ENCODE measurements around the gene CAB39.

CAB39 gene

GRCh38 chr2:230735884-230736283 is 23.2 kb downstream of the CAB39 start:
- Histone ChIP-seq H3K4me1 (no peaks in the 10 kb centered on the region), H3K27me3 (ENCODE audit: low read depth) (no peaks in the 10 kb centered on the region)

GRCh38 chr2:230737300-230737699 is 24.7 kb downstream of the CAB39 start:
- no peaks in the 10 kb centered on the region for H3K4me1 ChIP-seq
- in situ Hi-C loops (cut with MboI; ENCODE audit: low sequenced_read_pairs): no loop called here
- H3K27me3 ChIP-seq (ENCODE audit: low read depth): no peaks in the 10 kb centered on the region
- no peak for DNase-seq (ENCODE audit: low spot score in 2 of 2)
- no peak overlapping the region for H3K4me3 ChIP-seq
- no peaks in the 10 kb centered on the region for H3K9me3 ChIP-seq
- H3K36me3 ChIP-seq (replicated peaks): no peaks in the 10 kb centered on the region

More at GRCh38 chr2:230735884-230736283, 23.2 kb downstream of the CAB39 start:
- H3K36me3 ChIP-seq (replicated peaks): no peaks in the 10 kb centered on the region
- no peak for DNase-seq (ENCODE audit: low spot score in 2 of 2)
- H3K4me3 ChIP-seq: no peak overlapping the region
- H3K9me3 ChIP-seq: no peaks in the 10 kb centered on the region
- in situ Hi-C loops (cut with MboI; ENCODE audit: low sequenced_read_pairs): no loop called here

GRCh38 chr2:230737791-230738226 is 25.2 kb downstream of the CAB39 start:
- in situ Hi-C loops (cut with MboI; ENCODE audit: low sequenced_read_pairs): no loop called here
- no peak for DNase-seq (ENCODE audit: low spot score in 2 of 2)
- H3K36me3 ChIP-seq (replicated peaks): no peaks in the 10 kb centered on the region
- no peaks in the 10 kb centered on the region for H3K4me1 ChIP-seq
- no peaks in the 10 kb centered on the region for H3K9me3 ChIP-seq
- H3K27me3 ChIP-seq (ENCODE audit: low read depth): no peaks in the 10 kb centered on the region
- no peak overlapping the region for H3K4me3 ChIP-seq

- in situ Hi-C loops (cut with MboI; ENCODE audit: low sequenced_read_pairs): no loop called here
- no peaks in the 10 kb centered on the region for H3K9me3 ChIP-seq
- no peaks in the 10 kb centered on the region for H3K36me3 ChIP-seq (replicated peaks)
- H3K4me3 ChIP-seq: no peak overlapping the region
- H3K4me1 ChIP-seq: no peaks in the 10 kb centered on the region
- DNase-seq (ENCODE audit: low spot score in 2 of 2): no peak
- no peaks in the 10 kb centered on the region for H3K27me3 ChIP-seq (ENCODE audit: low read depth)
Observed at GRCh38 chr2:230738391-230738811, 25.8 kb downstream of the CAB39 start.

GRCh38 chr2:230738924-230739323 is 26.3 kb downstream of the CAB39 start:
- DNase-seq (ENCODE audit: low spot score in 2 of 2): no peak
- in situ Hi-C loops (cut with MboI; ENCODE audit: low sequenced_read_pairs): no loop called here
- Histone ChIP-seq H3K36me3 (replicated peaks) (no peaks in the 10 kb centered on the region), H3K27me3 (ENCODE audit: low read depth) (no peaks in the 10 kb centered on the region), H3K4me1 (no peaks in the 10 kb centered on the region), H3K4me3 (no peak overlapping the region), H3K9me3 (no peaks in the 10 kb centered on the region)

GRCh38 chr2:230739961-230740360 is 27.3 kb downstream of the CAB39 start:
- no peak overlapping the region for H3K4me3 ChIP-seq
- in situ Hi-C loops (cut with MboI; ENCODE audit: low sequenced_read_pairs): no loop called here
- H3K36me3 ChIP-seq (replicated peaks): no peaks in the 10 kb centered on the region
- no peaks in the 10 kb centered on the region for H3K9me3 ChIP-seq
- H3K4me1 ChIP-seq: no peaks in the 10 kb centered on the region
- no peak for DNase-seq (ENCODE audit: low spot score in 2 of 2)
- H3K27me3 ChIP-seq (ENCODE audit: low read depth): no peaks in the 10 kb centered on the region

- in situ Hi-C loops (cut with MboI; ENCODE audit: low sequenced_read_pairs): no loop called here
- no peaks in the 10 kb centered on the region for H3K36me3 ChIP-seq (replicated peaks)
- no peaks in the 10 kb centered on the region for H3K9me3 ChIP-seq
- H3K4me3 ChIP-seq: no peak overlapping the region
- peaks cover 2% of the 10 kb centered on the region; the same call in 1 of the 2 replicates for H3K4me1 ChIP-seq
- no peak for DNase-seq (ENCODE audit: low spot score in 2 of 2)
- no peaks in the 10 kb centered on the region for H3K27me3 ChIP-seq (ENCODE audit: low read depth)
Observed at GRCh38 chr2:230742781-230743180, 30.1 kb downstream of the CAB39 start.

GRCh38 chr2:230746213-230746612 is 33.6 kb downstream of the CAB39 start:
- in situ Hi-C loops (cut with MboI; ENCODE audit: low sequenced_read_pairs): no loop called here
- no peaks in the 10 kb centered on the region for H3K36me3 ChIP-seq (replicated peaks)
- DNase-seq (ENCODE audit: low spot score in 2 of 2): no peak
- peaks cover 7% of the 10 kb centered on the region for H3K4me1 ChIP-seq
- no peak overlapping the region for H3K4me3 ChIP-seq
- no peaks in the 10 kb centered on the region for H3K27me3 ChIP-seq (ENCODE audit: low read depth)
- no peaks in the 10 kb centered on the region for H3K9me3 ChIP-seq

GRCh38 chr2:230748087-230748486 is 35.4 kb downstream of the CAB39 start:
- no peak for DNase-seq (ENCODE audit: low spot score in 2 of 2)
- peaks cover 7% of the 10 kb centered on the region for H3K4me1 ChIP-seq
- in situ Hi-C loops (cut with MboI; ENCODE audit: low sequenced_read_pairs): no loop called here

GRCh38 chr2:230749111-230749510 is 36.5 kb downstream of the CAB39 start:
- in situ Hi-C loops (cut with MboI; ENCODE audit: low sequenced_read_pairs): no loop called here
- H3K36me3 ChIP-seq (replicated peaks): no peaks in the 10 kb centered on the region
- H3K4me1 ChIP-seq: peaks cover 7% of the 10 kb centered on the region
- no peak for DNase-seq (ENCODE audit: low spot score in 2 of 2)
- H3K9me3 ChIP-seq: no peaks in the 10 kb centered on the region
- H3K27me3 ChIP-seq (ENCODE audit: low read depth): no peaks in the 10 kb centered on the region
- H3K4me3 ChIP-seq: no peak overlapping the region

More at GRCh38 chr2:230748087-230748486, 35.4 kb downstream of the CAB39 start:
- Histone ChIP-seq H3K36me3 (replicated peaks) (no peaks in the 10 kb centered on the region), H3K9me3 (no peaks in the 10 kb centered on the region), H3K27me3 (ENCODE audit: low read depth) (no peaks in the 10 kb centered on the region), H3K4me3 (no peak overlapping the region)

- Histone ChIP-seq H3K9me3 (no peaks in the 10 kb centered on the region), H3K27me3 (ENCODE audit: low read depth) (no peaks in the 10 kb centered on the region), H3K4me1 (peaks cover 7% of the 10 kb centered on the region), H3K4me3 (no peak overlapping the region), H3K36me3 (replicated peaks) (no peaks in the 10 kb centered on the region)
- DNase-seq (ENCODE audit: low spot score in 2 of 2): no peak
- in situ Hi-C loops (cut with MboI; ENCODE audit: low sequenced_read_pairs): no loop called here
Observed at GRCh38 chr2:230751062-230751461, 38.4 kb downstream of the CAB39 start.

GRCh38 chr2:230754200-230754599 is 41.6 kb downstream of the CAB39 start:
- no peak for DNase-seq (ENCODE audit: low spot score in 2 of 2)
- Histone ChIP-seq H3K27me3 (ENCODE audit: low read depth) (no peaks in the 10 kb centered on the region), H3K4me3 (no peak overlapping the region), H3K36me3 (replicated peaks) (no peaks in the 10 kb centered on the region), H3K9me3 (no peaks in the 10 kb centered on the region), H3K4me1 (peaks cover 4% of the 10 kb centered on the region)
- in situ Hi-C loops (cut with MboI; ENCODE audit: low sequenced_read_pairs): no loop called here

- peaks cover 6% of the 10 kb centered on the region for H3K36me3 ChIP-seq (replicated peaks)
- H3K9me3 ChIP-seq: no peaks in the 10 kb centered on the region
- no peaks in the 10 kb centered on the region for H3K27me3 ChIP-seq (ENCODE audit: low read depth)
- no peak for DNase-seq (ENCODE audit: low spot score in 2 of 2)
- H3K4me1 ChIP-seq: no peaks in the 10 kb centered on the region
- no peak overlapping the region for H3K4me3 ChIP-seq
- in situ Hi-C loops (cut with MboI; ENCODE audit: low sequenced_read_pairs): no loop called here
Observed at GRCh38 chr2:230757476-230757875, 44.8 kb downstream of the CAB39 start.

GRCh38 chr2:230758566-230759480 is 46.2 kb downstream of the CAB39 start:
- DNase-seq (ENCODE audit: low spot score in 2 of 2): no peak
- in situ Hi-C loops (cut with MboI; ENCODE audit: low sequenced_read_pairs): no loop called here

More at GRCh38 chr2:230758566-230759480, 46.2 kb downstream of the CAB39 start:
- Histone ChIP-seq H3K9me3 (no peaks in the 10 kb centered on the region), H3K27me3 (ENCODE audit: low read depth) (no peaks in the 10 kb centered on the region), H3K36me3 (replicated peaks) (peaks cover 8% of the 10 kb centered on the region), H3K4me3 (no peak overlapping the region), H3K4me1 (no peaks in the 10 kb centered on the region)

Measured in HAP-1 (cell line).